MCF 10A (cell line): Measurements from ENCODE around the gene KIAA0825. TPM values are rescaled to one million over a fixed set of nuclear protein-coding genes. Genes with fewer than 3 reads are reported as not detected.

Experiments
- BruUV-seq: library from RNA; stranded (reverse); fragments of 400-500 nt; replicated peaks from 2 replicates; lab custom pipeline; 2021; lab: Mats Ljungman, UMichigan
- CTCF ChIA-PET: fragments of 300-600 bp; sonication (Branson Sonifier 250); formaldehyde crosslinking; extraction: SDS; loops from one replicate; lab custom pipeline; 2021; ENCODE audit warnings: antibody characterized with exemption, inconsistent platforms; lab: Yijun Ruan, JAX
- POLR2A ChIA-PET: fragments of 300-600, 350-650 bp; sonication (Branson Sonifier 250); formaldehyde crosslinking; extraction: SDS; loops from one replicate; lab custom pipeline; 2020; ENCODE audit warnings: antibody characterized with exemption, inconsistent platforms; lab: Yijun Ruan, JAX
- DNase-seq: peaks from one replicate; pipeline ENCODE4 v3.0.0-alpha.2; 2018; ENCODE audit not compliant: unreplicated experiment
- H3K27ac Mint-ChIP-seq: one replicate; pipeline ENCODE4 v1.8.0; 2022; ENCODE audit warnings: mild to moderate bottlenecking, low read depth, mixed read lengths; ENCODE audit not compliant: unreplicated experiment
- H3K27me3 Mint-ChIP-seq: one replicate; pipeline ENCODE4 v1.8.0; 2022; ENCODE audit warnings: mixed read lengths; ENCODE audit not compliant: insufficient read depth, unreplicated experiment
- H3K36me3 Mint-ChIP-seq: one replicate; pipeline ENCODE4 v1.8.0; 2022; ENCODE audit warnings: mild to moderate bottlenecking, moderate library complexity, mixed read lengths; ENCODE audit not compliant: insufficient read depth, unreplicated experiment
- H3K4me1 Mint-ChIP-seq: one replicate; pipeline ENCODE4 v1.8.0; 2022; ENCODE audit warnings: mixed read lengths; ENCODE audit not compliant: insufficient read depth, unreplicated experiment
- H3K4me3 Mint-ChIP-seq: one replicate; pipeline ENCODE4 v1.8.0; 2022; ENCODE audit warnings: mild to moderate bottlenecking, moderate library complexity, mixed read lengths; ENCODE audit not compliant: unreplicated experiment
- H3K9me3 Mint-ChIP-seq: one replicate; pipeline ENCODE4 v1.8.0; 2022; ENCODE audit warnings: mixed read lengths; ENCODE audit not compliant: unreplicated experiment
- intact Hi-C: fragments of 100-400 bp; cut with micrococcal nuclease; formaldehyde crosslinking; loops from 2 replicates; pipeline ENCODE4 v1.14.1; 2022
- total RNA-seq: library from RNA; stranded (reverse); gene quantifications from 2 replicates; pipeline ENCODE4 v1.2.3, GENCODE V29; 2022
- TF ChIP-seq, protein P1 (sequence below): fragments of 200-600 bp; IDR thresholded peaks from one replicate; pipeline ENCODE4 v1.8.0; 2022; ENCODE audit warnings: antibody characterized with exemption, mild to moderate bottlenecking; ENCODE audit not compliant: unreplicated experiment

The KIAA0825 gene
- total RNA-seq, 1 experiment from 2014 or later = 2.1 TPM

DNA sequence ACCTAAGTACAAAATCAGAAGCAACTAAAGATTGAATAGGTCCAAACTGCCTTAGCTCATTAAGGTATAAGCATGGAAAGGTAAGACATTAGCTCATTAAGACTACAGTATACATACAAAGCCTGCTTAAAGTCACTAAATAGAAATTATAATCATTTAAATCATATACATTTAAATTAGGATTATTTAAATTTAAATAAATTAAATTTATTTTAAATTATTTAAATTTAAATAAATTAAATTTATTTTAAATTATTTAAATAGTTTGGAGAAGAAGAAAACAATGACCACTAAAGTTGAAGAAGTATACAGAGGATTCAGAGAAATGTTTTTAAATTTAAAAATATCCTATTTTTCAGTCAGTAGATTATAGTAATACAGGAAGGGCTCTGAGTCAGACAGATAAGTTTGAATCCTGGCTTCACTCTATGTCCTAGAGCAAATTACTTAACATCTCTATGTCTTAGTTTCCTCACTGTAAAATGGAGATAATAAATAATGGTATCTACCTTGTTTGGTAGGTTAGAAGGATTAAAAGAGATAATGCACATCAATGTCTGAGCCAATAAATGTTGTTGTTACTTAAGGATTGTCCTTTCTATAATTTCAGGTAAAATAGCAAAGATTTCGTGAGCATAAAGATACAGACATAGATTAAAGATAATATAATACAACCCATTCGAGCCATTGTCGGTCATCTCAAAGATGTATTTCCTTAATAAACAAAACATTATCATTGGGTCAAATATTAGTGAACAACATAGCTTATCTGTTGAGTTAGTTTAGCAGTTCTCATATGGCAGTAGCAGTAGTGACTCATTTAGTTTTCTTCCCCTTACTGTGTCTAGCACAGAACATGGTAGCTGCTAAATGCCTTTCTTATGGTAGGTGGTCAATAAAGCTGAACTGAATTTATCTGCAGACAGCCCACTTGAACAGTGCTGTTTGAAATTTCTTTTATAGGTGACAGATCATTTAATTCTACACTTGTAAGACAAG, 100.6 kb downstream of the KIAA0825 start:
- TF ChIP-seq, protein P1, sequence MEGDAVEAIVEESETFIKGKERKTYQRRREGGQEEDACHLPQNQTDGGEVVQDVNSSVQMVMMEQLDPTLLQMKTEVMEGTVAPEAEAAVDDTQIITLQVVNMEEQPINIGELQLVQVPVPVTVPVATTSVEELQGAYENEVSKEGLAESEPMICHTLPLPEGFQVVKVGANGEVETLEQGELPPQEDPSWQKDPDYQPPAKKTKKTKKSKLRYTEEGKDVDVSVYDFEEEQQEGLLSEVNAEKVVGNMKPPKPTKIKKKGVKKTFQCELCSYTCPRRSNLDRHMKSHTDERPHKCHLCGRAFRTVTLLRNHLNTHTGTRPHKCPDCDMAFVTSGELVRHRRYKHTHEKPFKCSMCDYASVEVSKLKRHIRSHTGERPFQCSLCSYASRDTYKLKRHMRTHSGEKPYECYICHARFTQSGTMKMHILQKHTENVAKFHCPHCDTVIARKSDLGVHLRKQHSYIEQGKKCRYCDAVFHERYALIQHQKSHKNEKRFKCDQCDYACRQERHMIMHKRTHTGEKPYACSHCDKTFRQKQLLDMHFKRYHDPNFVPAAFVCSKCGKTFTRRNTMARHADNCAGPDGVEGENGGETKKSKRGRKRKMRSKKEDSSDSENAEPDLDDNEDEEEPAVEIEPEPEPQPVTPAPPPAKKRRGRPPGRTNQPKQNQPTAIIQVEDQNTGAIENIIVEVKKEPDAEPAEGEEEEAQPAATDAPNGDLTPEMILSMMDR = no peak
- Mint-ChIP-seq H3K36me3 (no peaks in the 10 kb centered on the region), H3K27me3 (no peaks in the 10 kb centered on the region), H3K9me3 (no peaks in the 10 kb centered on the region), H3K4me1 (no peaks in the 10 kb centered on the region), H3K27ac (no peak overlapping the region), H3K4me3 (no peak overlapping the region)
- intact Hi-C loops = no loop called here
- no TSS peak for BruUV-seq
- CTCF ChIA-PET = no interaction called here
- no peak for DNase-seq
- POLR2A ChIA-PET = interaction anchor here (1.3 kb wide), 1 partner anchor 18 kb away, joined by 3 read pairs; no protein-coding TSS in a partner anchor

DNA sequence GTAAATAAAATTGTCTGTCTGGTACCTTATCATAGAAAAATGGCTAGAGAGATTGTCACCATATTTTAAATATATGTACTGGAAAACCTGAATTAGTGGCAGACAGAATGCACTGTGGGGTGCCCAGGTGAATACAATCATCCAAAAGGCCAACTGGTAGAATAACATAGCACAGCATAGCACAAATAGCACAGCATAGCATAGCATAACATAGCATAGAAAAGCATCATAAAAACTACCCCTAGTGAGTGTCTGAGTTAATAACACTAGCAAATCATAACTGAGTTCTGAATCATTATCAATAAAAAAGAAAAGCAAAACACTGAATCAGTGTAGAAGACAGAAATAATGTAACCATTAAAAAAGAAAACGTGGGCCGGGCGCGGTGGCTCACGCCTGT, 102.3 kb downstream of the KIAA0825 start:
- no peaks in the 10 kb centered on the region for H3K9me3 Mint-ChIP-seq
- no peak overlapping the region for H3K4me3 Mint-ChIP-seq
- H3K36me3 Mint-ChIP-seq = no peaks in the 10 kb centered on the region
- ChIA-PET POLR2A (interaction anchor here (0.7 kb wide), 1 partner anchor 102 kb away, joined by 3 read pairs; the partner anchor contains the start of genes KIAA0825 and SLF1), CTCF (interaction anchor here (0.7 kb wide), 1 partner anchor 67 kb away, joined by 4 read pairs; no protein-coding TSS in a partner anchor)
- no peak for DNase-seq
- TF ChIP-seq, protein P1 = no peak
- intact Hi-C loops = no loop called here
- H3K4me1 Mint-ChIP-seq = no peaks in the 10 kb centered on the region
- no peaks in the 10 kb centered on the region for H3K27me3 Mint-ChIP-seq
- BruUV-seq = no TSS peak
- no peak overlapping the region for H3K27ac Mint-ChIP-seq

DNA sequence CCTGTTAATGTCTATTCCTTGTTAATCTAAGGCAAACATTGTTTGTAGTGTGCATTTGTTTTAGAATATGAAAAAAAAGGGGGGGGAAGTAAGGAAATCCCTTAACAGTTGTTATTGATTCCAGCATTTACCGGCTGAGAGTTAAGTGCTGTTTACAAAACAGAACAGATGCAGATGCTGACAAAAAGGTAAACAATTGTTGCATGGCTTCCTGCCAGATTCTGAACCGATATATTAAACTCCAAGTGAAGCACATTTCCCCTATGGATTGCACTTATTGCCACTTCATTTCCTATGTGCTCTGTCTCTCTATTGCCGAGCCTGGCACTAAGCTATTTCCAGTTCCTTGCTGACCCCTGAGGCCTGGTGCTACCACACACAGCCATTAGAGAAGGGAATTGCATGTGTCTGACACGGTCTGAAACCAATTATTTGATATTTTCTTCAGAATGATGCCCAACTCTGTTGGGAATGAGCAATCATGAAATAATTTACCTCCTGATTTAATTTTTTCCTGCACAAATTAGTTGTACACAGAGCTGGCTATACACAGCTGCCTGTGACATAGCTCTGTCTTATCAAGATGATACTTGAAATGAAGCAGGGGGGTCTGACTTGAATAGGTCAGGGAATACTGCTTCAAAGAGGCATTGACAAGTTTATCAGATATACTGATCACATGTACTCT, 109.8 kb downstream of the KIAA0825 start:
- intact Hi-C loops = no loop called here
- no peak for DNase-seq
- Mint-ChIP-seq H3K9me3 (no peaks in the 10 kb centered on the region), H3K36me3 (no peaks in the 10 kb centered on the region), H3K4me1 (no peaks in the 10 kb centered on the region), H3K4me3 (no peak overlapping the region), H3K27ac (no peak overlapping the region), H3K27me3 (no peaks in the 10 kb centered on the region)
- CTCF ChIA-PET = no interaction called here
- TF ChIP-seq, protein P1 = no peak
- no TSS peak for BruUV-seq
- POLR2A ChIA-PET = interaction anchor here (0.5 kb wide), 1 partner anchor 13 kb away, joined by 3 read pairs; no protein-coding TSS in a partner anchor
